Measurements from ENCODE around the gene TBC1D10A. TPM values are rescaled to one million over a fixed set of nuclear protein-coding genes. Genes with fewer than 3 reads are reported as not detected.

Gene TBC1D10A
- total RNA-seq, 1 experiment from 2014 or later = 11.1 TPM

GRCh38 chr22:30294066-30294465, 32.7 kb downstream of the TBC1D10A start:
- Mint-ChIP-seq H3K27me3 (ENCODE audit: low read depth) (no peaks in the 10 kb centered on the region), H3K36me3 (no peaks in the 10 kb centered on the region), H3K9me3 (no peaks in the 10 kb centered on the region), H3K27ac (peak overlapping the region; percentile 20; the same call in 1 of the 2 replicates), H3K4me3 (no peak overlapping the region), H3K4me1 (peaks cover 6% of the 10 kb centered on the region; the same call in 1 of the 2 replicates)
- TF ChIP-seq, protein P1, sequence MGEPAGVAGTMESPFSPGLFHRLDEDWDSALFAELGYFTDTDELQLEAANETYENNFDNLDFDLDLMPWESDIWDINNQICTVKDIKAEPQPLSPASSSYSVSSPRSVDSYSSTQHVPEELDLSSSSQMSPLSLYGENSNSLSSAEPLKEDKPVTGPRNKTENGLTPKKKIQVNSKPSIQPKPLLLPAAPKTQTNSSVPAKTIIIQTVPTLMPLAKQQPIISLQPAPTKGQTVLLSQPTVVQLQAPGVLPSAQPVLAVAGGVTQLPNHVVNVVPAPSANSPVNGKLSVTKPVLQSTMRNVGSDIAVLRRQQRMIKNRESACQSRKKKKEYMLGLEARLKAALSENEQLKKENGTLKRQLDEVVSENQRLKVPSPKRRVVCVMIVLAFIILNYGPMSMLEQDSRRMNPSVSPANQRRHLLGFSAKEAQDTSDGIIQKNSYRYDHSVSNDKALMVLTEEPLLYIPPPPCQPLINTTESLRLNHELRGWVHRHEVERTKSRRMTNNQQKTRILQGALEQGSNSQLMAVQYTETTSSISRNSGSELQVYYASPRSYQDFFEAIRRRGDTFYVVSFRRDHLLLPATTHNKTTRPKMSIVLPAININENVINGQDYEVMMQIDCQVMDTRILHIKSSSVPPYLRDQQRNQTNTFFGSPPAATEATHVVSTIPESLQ (CRISPR knock-in tag; IDR thresholded peaks at IDR 0.05) = no peak
- TF ChIP-seq, protein P2, sequence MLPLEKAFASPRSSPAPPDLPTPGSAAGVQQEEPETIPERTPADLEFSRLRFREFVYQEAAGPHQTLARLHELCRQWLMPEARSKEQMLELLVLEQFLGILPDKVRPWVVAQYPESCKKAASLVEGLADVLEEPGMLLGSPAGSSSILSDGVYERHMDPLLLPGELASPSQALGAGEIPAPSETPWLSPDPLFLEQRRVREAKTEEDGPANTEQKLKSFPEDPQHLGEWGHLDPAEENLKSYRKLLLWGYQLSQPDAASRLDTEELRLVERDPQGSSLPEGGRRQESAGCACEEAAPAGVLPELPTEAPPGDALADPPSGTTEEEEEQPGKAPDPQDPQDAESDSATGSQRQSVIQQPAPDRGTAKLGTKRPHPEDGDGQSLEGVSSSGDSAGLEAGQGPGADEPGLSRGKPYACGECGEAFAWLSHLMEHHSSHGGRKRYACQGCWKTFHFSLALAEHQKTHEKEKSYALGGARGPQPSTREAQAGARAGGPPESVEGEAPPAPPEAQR (CRISPR knock-in tag; IDR thresholded peaks at IDR 0.05) = no peak
- TF ChIP-seq CREM (CRISPR knock-in tag; IDR thresholded peaks at IDR 0.05) (no peak), GRHL2 (CRISPR knock-in tag; IDR thresholded peaks at IDR 0.05; ENCODE audit: insufficient replicate concordance, severe bottlenecking) (no peak), NFYB (CRISPR knock-in tag; conservative IDR thresholded peaks at IDR 0.05; ENCODE audit: low read depth) (no peak), ZNF219 (CRISPR knock-in tag; IDR thresholded peaks at IDR 0.05; ENCODE audit: borderline replicate concordance) (no peak), ESRRA (CRISPR knock-in tag; IDR thresholded peaks at IDR 0.05; ENCODE audit: borderline replicate concordance) (no peak)
- POLR2A ChIA-PET = no interaction called here
- CTCF ChIA-PET = no interaction called here
- ATAC-seq = no peak
- no peak for DNase-seq (ENCODE audit: low spot score)

- peaks cover 10% of the 10 kb centered on the region for H3K4me1 Mint-ChIP-seq
- no peaks in the 10 kb centered on the region for H3K9me3 Mint-ChIP-seq
- ATAC-seq (no peak), DNase-seq (ENCODE audit: low spot score) (no peak)
- TF ChIP-seq ZNF317 (CRISPR knock-in tag; IDR thresholded peaks at IDR 0.05; ENCODE audit: borderline replicate concordance, low read depth) (no peak), GTF2I (CRISPR knock-in tag; conservative IDR thresholded peaks at IDR 0.05) (no peak), ELF4 (CRISPR knock-in tag; IDR thresholded peaks at IDR 0.05; ENCODE audit: low read depth) (no peak), PRRX2 (CRISPR knock-in tag; IDR thresholded peaks at IDR 0.05) (no peak)
- TF ChIP-seq, protein P3, sequence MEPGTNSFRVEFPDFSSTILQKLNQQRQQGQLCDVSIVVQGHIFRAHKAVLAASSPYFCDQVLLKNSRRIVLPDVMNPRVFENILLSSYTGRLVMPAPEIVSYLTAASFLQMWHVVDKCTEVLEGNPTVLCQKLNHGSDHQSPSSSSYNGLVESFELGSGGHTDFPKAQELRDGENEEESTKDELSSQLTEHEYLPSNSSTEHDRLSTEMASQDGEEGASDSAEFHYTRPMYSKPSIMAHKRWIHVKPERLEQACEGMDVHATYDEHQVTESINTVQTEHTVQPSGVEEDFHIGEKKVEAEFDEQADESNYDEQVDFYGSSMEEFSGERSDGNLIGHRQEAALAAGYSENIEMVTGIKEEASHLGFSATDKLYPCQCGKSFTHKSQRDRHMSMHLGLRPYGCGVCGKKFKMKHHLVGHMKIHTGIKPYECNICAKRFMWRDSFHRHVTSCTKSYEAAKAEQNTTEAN (CRISPR knock-in tag; IDR thresholded peaks at IDR 0.05) = no peak
- TF ChIP-seq, protein P4, sequence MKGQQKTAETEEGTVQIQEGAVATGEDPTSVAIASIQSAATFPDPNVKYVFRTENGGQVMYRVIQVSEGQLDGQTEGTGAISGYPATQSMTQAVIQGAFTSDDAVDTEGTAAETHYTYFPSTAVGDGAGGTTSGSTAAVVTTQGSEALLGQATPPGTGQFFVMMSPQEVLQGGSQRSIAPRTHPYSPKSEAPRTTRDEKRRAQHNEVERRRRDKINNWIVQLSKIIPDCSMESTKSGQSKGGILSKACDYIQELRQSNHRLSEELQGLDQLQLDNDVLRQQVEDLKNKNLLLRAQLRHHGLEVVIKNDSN (CRISPR knock-in tag; IDR thresholded peaks at IDR 0.05) = no peak
- H3K27me3 Mint-ChIP-seq (ENCODE audit: low read depth) = peaks cover 3% of the 10 kb centered on the region
- no peak overlapping the region for H3K4me3 Mint-ChIP-seq
- ChIA-PET POLR2A (no interaction called here), CTCF (interaction anchor here (0.7 to 6.3 kb wide), 2 partner anchors 33 to 93 kb away, joined by 3 to 193 read pairs; partner anchors contain the start of gene TBC1D10A)
- no peaks in the 10 kb centered on the region for H3K36me3 Mint-ChIP-seq
- H3K27ac Mint-ChIP-seq = no peak overlapping the region
These were observed 33.7 kb downstream of the TBC1D10A start for GRCh38 chr22:30293026-30293425.

DNA sequence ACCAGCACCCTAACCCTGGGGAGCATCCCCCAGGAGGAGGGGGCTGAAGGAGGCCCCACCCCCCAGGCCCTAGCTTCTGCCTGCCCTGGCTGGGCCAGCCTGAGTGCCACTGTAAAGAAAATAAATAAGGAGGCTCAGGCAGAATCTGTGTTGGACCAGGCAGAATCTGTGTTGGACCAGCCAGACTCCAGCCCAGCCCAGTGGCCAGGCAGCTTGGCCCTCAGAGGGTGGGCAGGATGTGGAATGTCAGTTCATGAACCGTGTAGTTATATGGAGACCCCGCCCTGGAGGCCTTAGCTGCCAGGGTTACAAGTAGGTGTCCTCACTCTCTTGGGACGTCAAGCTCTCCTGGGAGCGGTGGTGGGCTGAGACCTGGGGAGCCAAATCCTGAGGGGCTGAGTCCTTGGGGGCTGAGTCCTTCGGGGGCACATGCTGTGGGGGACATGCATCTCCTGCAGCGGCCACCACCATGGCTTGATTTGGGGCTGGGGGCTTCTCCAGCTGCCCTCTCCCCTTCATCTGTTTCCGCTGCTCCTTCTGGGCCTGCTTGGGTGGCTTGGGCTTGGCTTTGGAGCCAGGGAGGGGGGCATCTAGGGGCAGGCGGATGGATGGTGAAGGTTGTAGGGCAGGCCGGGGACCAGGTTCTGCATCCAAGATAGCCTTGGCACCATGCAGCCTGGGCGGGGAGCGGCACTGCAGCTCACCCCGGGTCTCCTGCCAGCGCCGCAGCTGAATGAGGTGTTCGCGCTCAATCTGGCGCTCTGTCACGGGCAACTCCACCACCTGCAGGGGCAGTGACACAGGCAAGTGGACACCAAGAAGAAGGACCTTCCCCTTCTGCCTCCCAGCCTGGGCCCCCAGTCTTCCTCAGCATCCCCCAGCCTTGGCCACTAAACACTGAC, 34.4 kb downstream of the TBC1D10A start:
- H3K27ac Mint-ChIP-seq = no peak overlapping the region
- no peaks in the 10 kb centered on the region for H3K36me3 Mint-ChIP-seq
- H3K4me1 Mint-ChIP-seq = peaks cover 11% of the 10 kb centered on the region
- peaks cover 3% of the 10 kb centered on the region for H3K27me3 Mint-ChIP-seq (ENCODE audit: low read depth)
- CTCF ChIA-PET = interaction anchor here (0.7 to 6.3 kb wide), 3 partner anchors 34 to 97 kb away, joined by 3 to 193 read pairs (median 109); partner anchors contain the start of genes RNF215 and TBC1D10A
- ATAC-seq = no peak
- no peak overlapping the region for H3K4me3 Mint-ChIP-seq
- H3K9me3 Mint-ChIP-seq = no peaks in the 10 kb centered on the region
- no peak for DNase-seq (ENCODE audit: low spot score)
- POLR2A ChIA-PET = interaction anchor here (0.5 kb wide), 1 partner anchor 140 kb away, joined by 4 read pairs; no protein-coding TSS in a partner anchor
- TF ChIP-seq CREM (CRISPR knock-in tag; IDR thresholded peaks at IDR 0.05) = no peak
- TF ChIP-seq CBFB (CRISPR knock-in tag; IDR thresholded peaks at IDR 0.05; ENCODE audit: low read depth) = no peak
- TF ChIP-seq, protein P5, sequence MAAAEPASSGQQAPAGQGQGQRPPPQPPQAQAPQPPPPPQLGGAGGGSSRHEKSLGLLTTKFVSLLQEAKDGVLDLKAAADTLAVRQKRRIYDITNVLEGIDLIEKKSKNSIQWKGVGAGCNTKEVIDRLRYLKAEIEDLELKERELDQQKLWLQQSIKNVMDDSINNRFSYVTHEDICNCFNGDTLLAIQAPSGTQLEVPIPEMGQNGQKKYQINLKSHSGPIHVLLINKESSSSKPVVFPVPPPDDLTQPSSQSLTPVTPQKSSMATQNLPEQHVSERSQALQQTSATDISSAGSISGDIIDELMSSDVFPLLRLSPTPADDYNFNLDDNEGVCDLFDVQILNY (CRISPR knock-in tag; IDR thresholded peaks at IDR 0.05) = no peak
- TF ChIP-seq NFYB (CRISPR knock-in tag; conservative IDR thresholded peaks at IDR 0.05; ENCODE audit: low read depth) = no peak
- TF ChIP-seq, protein P6, sequence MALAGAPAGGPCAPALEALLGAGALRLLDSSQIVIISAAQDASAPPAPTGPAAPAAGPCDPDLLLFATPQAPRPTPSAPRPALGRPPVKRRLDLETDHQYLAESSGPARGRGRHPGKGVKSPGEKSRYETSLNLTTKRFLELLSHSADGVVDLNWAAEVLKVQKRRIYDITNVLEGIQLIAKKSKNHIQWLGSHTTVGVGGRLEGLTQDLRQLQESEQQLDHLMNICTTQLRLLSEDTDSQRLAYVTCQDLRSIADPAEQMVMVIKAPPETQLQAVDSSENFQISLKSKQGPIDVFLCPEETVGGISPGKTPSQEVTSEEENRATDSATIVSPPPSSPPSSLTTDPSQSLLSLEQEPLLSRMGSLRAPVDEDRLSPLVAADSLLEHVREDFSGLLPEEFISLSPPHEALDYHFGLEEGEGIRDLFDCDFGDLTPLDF (CRISPR knock-in tag; IDR thresholded peaks at IDR 0.05) = no peak
- TF ChIP-seq TEAD4 (CRISPR knock-in tag; IDR thresholded peaks at IDR 0.05) = no peak
- no peak for TF ChIP-seq ETV6 (CRISPR knock-in tag; IDR thresholded peaks at IDR 0.05)
- no peak for TF ChIP-seq ZNF416 (CRISPR knock-in tag; IDR thresholded peaks at IDR 0.05)
- TF ChIP-seq SP1 (CRISPR knock-in tag; conservative IDR thresholded peaks at IDR 0.05) = no peak
- no peak for TF ChIP-seq NR1H2 (CRISPR knock-in tag; IDR thresholded peaks at IDR 0.05)
- TF ChIP-seq ZNF232 (CRISPR knock-in tag; IDR thresholded peaks at IDR 0.05) = no peak
